HCT116 (cell line): ENCODE results near the gene LDAF1. TPM values are rescaled to one million over a fixed set of nuclear protein-coding genes. Genes with fewer than 3 reads are reported as not detected.

Experiments
- ATAC-seq: fragments of 200-7000 bp; cut with Tn5 transposase; 2 replicates; pipeline ENCODE4 v1.9.1; 2020; ENCODE audit warnings: mild to moderate bottlenecking, moderate library complexity
- BruUV-seq: library from RNA; stranded (reverse); fragments of 400-500 nt; replicated peaks from 2 replicates; lab custom pipeline; 2021; lab: Mats Ljungman, UMichigan
- CTCF ChIA-PET: fragments of 300-600 bp; sonication (Branson Sonifier 250); formaldehyde crosslinking; loops from one replicate; lab custom pipeline; 2021; ENCODE audit warnings: antibody characterized with exemption; lab: Charles Lee
- POLR2A ChIA-PET: fragments of 300-600, 350-600 bp; sonication (Branson Sonifier 250); formaldehyde crosslinking; loops from one replicate; lab custom pipeline; 2021; ENCODE audit warnings: antibody characterized with exemption; lab: Charles Lee
- RAD21 ChIA-PET, 2 experiments: fragments of 300-600 bp; sonication (Branson Sonifier 250); formaldehyde crosslinking; loops; one replicate each; lab custom pipeline; 2023; ENCODE audit warnings: low total read pairs in 2 of 2; ENCODE audit not compliant: uncharacterized antibody in 2 of 2, unreplicated experiment in 2 of 2, low non-redundant PET in 1 of 2; lab: Charles Lee
- DNase-seq: peaks from one replicate; pipeline ENCODE4 v3.0.0-alpha.2; 2010; ENCODE audit warnings: low read depth, low spot score
- H2AFZ ChIP-seq: fragments of 200-600 bp; shearing (Covaris generic), sonication (generic); 2 replicates; pipeline ENCODE4 v1.6.1; 2017; ENCODE audit warnings: low read depth, mixed run types, mixed read lengths, antibody characterized with exemption, low read length; ENCODE audit not compliant: poor library complexity, severe bottlenecking
- H3K27ac ChIP-seq: 2 replicates; pipeline ENCODE4 v1.5.1; 2012; ENCODE audit warnings: low read depth, low read length
- H3K27me3 ChIP-seq: fragments of 200-600 bp; sonication (generic); 2 replicates; pipeline ENCODE4 v1.6.1; 2016; ENCODE audit warnings: mixed run types, low read length, mixed read lengths; ENCODE audit not compliant: insufficient read depth
- H3K36me3 ChIP-seq, 2 experiments: fragments of 200-500 bp in 1 of 2; fragments of 200-600 bp in 1 of 2; sonication (Bioruptor generic) in 1 of 2; sonication (generic) in 1 of 2; 2 replicates each; pipeline versions ENCODE4 v1.5.1 to v1.6.1; 2014 to 2016; ENCODE audit warnings: low read length in 2 of 2, inconsistent platforms in 1 of 2, mixed read lengths in 1 of 2, mixed run types in 1 of 2; ENCODE audit not compliant: insufficient read depth in 2 of 2, control insufficient read depth in 1 of 2
- H3K4me1 ChIP-seq, 2 experiments: fragments of 200-600 bp in 1 of 2; sonication (generic) in 1 of 2; 2 replicates each; pipeline versions ENCODE4 v1.5.1 to v1.6.1; 2012 to 2017; ENCODE audit warnings: low read length in 2 of 2, inconsistent platforms in 1 of 2, mild to moderate bottlenecking in 1 of 2, mixed read lengths in 1 of 2, mixed run types in 1 of 2, moderate library complexity in 1 of 2; ENCODE audit not compliant: insufficient read depth in 2 of 2, control insufficient read depth in 1 of 2
- H3K4me2 ChIP-seq: fragments of 200-600 bp; sonication (generic); 2 replicates; pipeline ENCODE4 v1.6.1; 2017; ENCODE audit warnings: mixed run types, low read length, mixed read lengths
- H3K4me3 ChIP-seq, 2 experiments: fragments of 200-600 bp in 1 of 2; sonication (generic) in 1 of 2; replicated peaks in 1 of 2; 2 replicates each; pipeline ENCODE4 v1.5.1; 2011 to 2016; ENCODE audit warnings: low read length in 2 of 2, control low read depth in 1 of 2, low read depth in 1 of 2, mild to moderate bottlenecking in 1 of 2, mixed read lengths in 1 of 2, mixed run types in 1 of 2
- H3K79me2 ChIP-seq: fragments of 200-600 bp; sonication (generic); 2 replicates; pipeline ENCODE4 v1.6.1; 2017; ENCODE audit warnings: mild to moderate bottlenecking, mixed run types, low read length, moderate library complexity, mixed read lengths; ENCODE audit not compliant: insufficient read depth
- H3K9ac ChIP-seq: fragments of 200-600 bp; sonication (generic); 2 replicates; pipeline ENCODE4 v1.6.1; 2016; ENCODE audit warnings: low read length, mixed read lengths
- H3K9me2 ChIP-seq: fragments of 200-600 bp; sonication (generic), shearing (Covaris generic); 2 replicates; pipeline ENCODE4 v1.6.1; 2017; ENCODE audit warnings: mixed run types, mild to moderate bottlenecking, moderate library complexity; ENCODE audit not compliant: insufficient read depth
- H3K9me3 ChIP-seq, 2 experiments: fragments of 200-500 bp in 1 of 2; fragments of 200-600 bp in 1 of 2; sonication (Bioruptor generic) in 1 of 2; sonication (generic) in 1 of 2; 2 replicates each; pipeline ENCODE4 v1.6.1; 2014 to 2017; ENCODE audit warnings: low read length in 2 of 2, mixed read lengths in 2 of 2, inconsistent platforms in 1 of 2, low read depth in 1 of 2, mild to moderate bottlenecking in 1 of 2, mixed run types in 1 of 2, moderate library complexity in 1 of 2; ENCODE audit not compliant: control insufficient read depth in 1 of 2, insufficient read depth in 1 of 2
- H4K20me1 ChIP-seq: fragments of 200-600 bp; sonication (generic), shearing (Covaris generic); 2 replicates; pipeline ENCODE4 v1.6.1; 2017; ENCODE audit warnings: mixed run types, mild to moderate bottlenecking, moderate library complexity; ENCODE audit not compliant: insufficient read depth
- FOSL1 ChIP-seq: IDR thresholded peaks from 2 replicates; pipeline ENCODE4 v1.6.1; 2012; ENCODE audit warnings: low read depth
- JUND ChIP-seq: IDR thresholded peaks from 2 replicates; pipeline ENCODE4 v1.6.1; 2012
- POLR2A ChIP-seq: IDR thresholded peaks from 2 replicates; pipeline ENCODE4 v1.7.0; 2011; ENCODE audit warnings: borderline replicate concordance; ENCODE audit not compliant: insufficient read depth, insufficient read length; ENCODE audit errors: extremely low read depth
- SP1 ChIP-seq: IDR thresholded peaks from 2 replicates; pipeline ENCODE4 v1.6.1; 2012; ENCODE audit warnings: low read depth
- TCF7L2 ChIP-seq: IDR thresholded peaks from 2 replicates; pipeline ENCODE4 v1.7.0; 2011; ENCODE audit warnings: borderline replicate concordance, inconsistent platforms; ENCODE audit not compliant: insufficient read depth, insufficient read length; ENCODE audit errors: extremely low read depth
- intact Hi-C: fragments of 100-400 bp; cut with micrococcal nuclease; formaldehyde crosslinking; loops from 2 replicates; pipeline ENCODE4 v1.10.0; 2022
- total RNA-seq: library from RNA; stranded (reverse); gene quantifications from one replicate; pipeline ENCODE4 v1.2.1, GENCODE V29; 2021; ENCODE audit not compliant: unreplicated experiment
- TF ChIP-seq, protein P1 (sequence below): IDR thresholded peaks from 2 replicates; pipeline ENCODE4 v1.6.1; 2012; ENCODE audit warnings: low read depth

Gene LDAF1
- total RNA-seq, 1 experiment from 2014 or later, result 30.0 TPM

DNA sequence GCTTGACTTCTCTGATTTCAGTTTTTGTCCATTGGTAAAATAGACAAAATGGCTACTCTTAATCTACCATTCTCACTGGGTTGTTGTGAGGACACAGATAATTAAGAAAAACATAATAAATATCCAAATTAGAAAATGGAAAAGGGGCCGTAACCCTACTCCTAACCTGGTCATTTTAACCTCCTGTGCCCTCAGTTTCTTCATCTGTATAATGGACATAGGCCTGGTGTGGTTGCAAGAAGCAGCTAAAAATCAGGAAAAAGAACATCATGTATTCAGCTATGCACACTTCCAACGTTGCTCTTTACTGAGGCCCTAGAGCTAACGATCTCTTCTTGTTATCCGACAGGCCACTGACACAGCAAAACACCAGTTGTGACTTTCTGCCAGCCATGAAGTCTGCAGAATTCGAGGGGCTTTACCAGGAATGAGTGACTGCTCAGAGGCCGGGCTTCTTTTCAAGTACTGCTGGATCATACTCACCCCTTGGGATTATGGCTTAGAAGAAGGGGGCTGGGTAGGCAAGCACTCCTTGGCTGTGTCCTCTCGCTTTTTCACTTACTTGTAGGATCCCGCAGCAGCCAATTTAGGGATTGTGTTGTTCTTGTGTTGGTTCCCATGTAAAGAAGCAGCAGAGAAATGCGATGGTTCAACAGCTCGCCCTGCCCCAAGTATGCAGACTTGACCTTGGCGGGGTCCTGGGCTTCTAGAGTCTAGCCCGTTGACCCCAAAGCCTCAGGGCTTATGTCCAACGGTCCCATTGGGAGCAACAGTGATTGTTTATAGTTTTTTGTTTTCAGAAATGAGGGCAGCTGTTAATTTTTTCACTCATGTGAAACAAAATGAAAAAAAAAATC is 20.9 kb downstream of the LDAF1 start:
- H3K4me2 ChIP-seq, result no peak overlapping the region
- no peak overlapping the region for H3K4me3 ChIP-seq
- ATAC-seq, result no peak
- H3K27ac ChIP-seq, result no peak overlapping the region
- CTCF ChIA-PET, result interaction anchor here (1.4 kb wide), 1 partner anchor 8 kb away, joined by 3 read pairs; no protein-coding TSS in a partner anchor
- no peaks in the 10 kb centered on the region for H3K9me3 ChIP-seq
- H3K79me2 ChIP-seq, result no peaks in the 10 kb centered on the region
- peaks cover 15 to 36% of the 10 kb centered on the region in 2 experiments; a peak in 2 of 4 replicates for H3K36me3 ChIP-seq
- TF ChIP-seq JUND, result no peak
- no peak for TF ChIP-seq TCF7L2
- no peak for TF ChIP-seq SP1
- TF ChIP-seq POLR2A, result no peak
- no peak for TF ChIP-seq FOSL1
- TF ChIP-seq, protein P1, sequence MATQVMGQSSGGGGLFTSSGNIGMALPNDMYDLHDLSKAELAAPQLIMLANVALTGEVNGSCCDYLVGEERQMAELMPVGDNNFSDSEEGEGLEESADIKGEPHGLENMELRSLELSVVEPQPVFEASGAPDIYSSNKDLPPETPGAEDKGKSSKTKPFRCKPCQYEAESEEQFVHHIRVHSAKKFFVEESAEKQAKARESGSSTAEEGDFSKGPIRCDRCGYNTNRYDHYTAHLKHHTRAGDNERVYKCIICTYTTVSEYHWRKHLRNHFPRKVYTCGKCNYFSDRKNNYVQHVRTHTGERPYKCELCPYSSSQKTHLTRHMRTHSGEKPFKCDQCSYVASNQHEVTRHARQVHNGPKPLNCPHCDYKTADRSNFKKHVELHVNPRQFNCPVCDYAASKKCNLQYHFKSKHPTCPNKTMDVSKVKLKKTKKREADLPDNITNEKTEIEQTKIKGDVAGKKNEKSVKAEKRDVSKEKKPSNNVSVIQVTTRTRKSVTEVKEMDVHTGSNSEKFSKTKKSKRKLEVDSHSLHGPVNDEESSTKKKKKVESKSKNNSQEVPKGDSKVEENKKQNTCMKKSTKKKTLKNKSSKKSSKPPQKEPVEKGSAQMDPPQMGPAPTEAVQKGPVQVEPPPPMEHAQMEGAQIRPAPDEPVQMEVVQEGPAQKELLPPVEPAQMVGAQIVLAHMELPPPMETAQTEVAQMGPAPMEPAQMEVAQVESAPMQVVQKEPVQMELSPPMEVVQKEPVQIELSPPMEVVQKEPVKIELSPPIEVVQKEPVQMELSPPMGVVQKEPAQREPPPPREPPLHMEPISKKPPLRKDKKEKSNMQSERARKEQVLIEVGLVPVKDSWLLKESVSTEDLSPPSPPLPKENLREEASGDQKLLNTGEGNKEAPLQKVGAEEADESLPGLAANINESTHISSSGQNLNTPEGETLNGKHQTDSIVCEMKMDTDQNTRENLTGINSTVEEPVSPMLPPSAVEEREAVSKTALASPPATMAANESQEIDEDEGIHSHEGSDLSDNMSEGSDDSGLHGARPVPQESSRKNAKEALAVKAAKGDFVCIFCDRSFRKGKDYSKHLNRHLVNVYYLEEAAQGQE, result no peak
- BruUV-seq, result no TSS peak
- RAD21 ChIA-PET, result no interaction called here
- no peaks in the 10 kb centered on the region for H3K9me2 ChIP-seq
- POLR2A ChIA-PET, result no interaction called here
- intact Hi-C loops, result no loop called here
- H3K27me3 ChIP-seq, result no peaks in the 10 kb centered on the region
- H4K20me1 ChIP-seq, result no peaks in the 10 kb centered on the region
- H3K9ac ChIP-seq, result no peak overlapping the region
- no peak for DNase-seq
- H2AFZ ChIP-seq, result no peak overlapping the region
- no peaks in the 10 kb centered on the region for H3K4me1 ChIP-seq
